Measurements from ENCODE around the gene TBC1D8. TPM values are rescaled to one million over a fixed set of nuclear protein-coding genes. Genes with fewer than 3 reads are reported as not detected.
A peak's percentile ranks its signal among the peaks of the same experiment; 100 is the strongest.
"Not testable (repeated sequence)": the region's sequence is repeated elsewhere in the genome, so short reads cannot be mapped to it uniquely, and the experiment has no call there.

Gene TBC1D8
- polyA plus RNA-seq, 1 donor: 30.2 TPM

DNA sequence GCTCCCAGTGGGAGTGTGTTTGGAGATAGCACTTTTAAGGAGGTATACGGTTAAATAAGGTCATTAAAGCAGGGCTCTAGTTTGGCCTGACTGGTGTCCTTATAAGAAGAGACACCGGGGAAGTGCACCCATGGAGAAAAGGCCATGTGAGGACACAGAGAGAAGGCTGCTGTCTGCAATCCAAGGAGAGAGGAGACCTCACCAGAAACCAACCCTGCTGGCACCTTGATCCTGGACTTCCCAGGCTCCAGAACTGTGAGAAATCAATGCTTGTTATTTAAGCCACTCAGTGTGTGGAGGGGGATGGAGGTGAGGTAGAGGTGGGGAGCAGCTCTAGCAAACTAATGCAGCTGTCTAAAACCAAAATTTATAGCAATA, 87.1 kb downstream of the TBC1D8 start:
- DNase-seq: no peak

DNA sequence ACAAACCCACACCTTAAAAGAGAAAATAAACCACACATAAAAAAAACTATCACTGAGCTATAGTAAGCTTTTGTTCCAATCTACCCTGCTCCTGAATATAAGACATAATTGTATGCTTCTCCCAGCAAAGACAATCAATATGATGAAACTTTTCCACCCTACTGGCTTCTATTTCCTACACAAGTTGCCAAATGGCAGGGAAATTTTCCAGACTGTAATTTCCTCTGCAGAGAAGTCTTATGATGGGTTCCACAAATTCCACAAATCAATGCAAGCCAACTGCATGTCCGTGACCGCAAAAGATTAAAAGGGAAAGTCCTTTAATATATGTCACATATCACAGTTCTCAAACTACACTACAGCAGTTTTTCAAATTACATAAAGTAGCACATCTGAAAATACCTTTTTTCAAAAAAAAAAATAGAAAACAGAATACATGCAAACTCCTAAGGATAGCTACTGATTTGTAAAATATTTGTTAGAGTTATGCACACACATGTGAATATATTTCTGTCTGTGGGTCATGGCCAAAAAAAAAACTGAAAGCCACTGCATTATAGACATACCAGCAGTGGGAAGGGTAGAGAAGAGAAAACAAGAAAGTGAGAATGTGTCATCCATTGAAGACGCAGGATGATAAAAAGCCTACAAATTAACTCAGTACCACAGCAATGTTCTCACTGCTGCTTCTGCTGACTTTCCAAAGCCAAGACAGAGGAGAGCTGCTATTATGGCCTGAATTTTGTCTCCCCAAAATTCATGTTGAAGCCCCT, 87.6 kb downstream of the TBC1D8 start:
- DNase-seq: peak; percentile 87

DNA sequence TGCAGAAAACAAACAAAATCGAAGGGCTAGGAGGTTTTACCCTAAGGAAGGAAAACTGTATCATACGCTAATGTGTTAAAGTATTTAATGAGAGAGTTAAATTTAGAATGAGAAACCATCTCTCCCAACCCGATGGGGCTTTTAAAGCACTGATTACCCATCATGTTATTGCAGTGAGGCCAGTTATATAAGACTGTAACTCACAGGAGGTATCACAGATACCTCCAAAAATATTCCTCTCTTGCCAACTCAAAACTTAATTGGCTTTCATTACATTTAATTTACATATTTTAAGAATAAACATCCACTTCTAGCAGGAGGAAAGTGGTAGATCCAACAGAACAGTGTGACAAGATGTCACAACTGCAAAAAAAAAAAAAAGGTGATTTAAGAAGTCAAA, 92.8 kb downstream of the TBC1D8 start:
- DNase-seq: no peak

- DNase-seq: no peak
These were observed 93.9 kb downstream of the TBC1D8 start for GRCh38 chr2:101057051-101057933.

DNA sequence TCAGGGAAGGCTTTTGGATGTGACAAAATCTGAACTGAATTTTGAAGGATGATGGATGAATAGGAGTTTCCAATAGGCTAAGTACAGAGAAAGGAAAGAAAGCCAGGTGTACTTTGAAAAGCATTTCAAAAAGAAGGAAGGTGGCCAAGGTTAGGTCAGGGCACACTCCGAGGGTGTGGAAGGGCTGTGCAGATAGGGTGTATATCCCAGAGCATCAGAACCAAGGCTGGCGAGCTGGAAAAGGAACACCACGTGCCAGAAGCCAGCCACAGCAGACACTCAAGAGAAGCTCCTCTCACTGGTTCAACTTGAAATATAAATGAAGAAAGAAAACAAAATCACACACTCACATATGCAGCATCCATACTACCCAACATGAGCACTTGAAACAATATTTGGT, 98.1 kb downstream of the TBC1D8 start:
- DNase-seq: no peak

DNA sequence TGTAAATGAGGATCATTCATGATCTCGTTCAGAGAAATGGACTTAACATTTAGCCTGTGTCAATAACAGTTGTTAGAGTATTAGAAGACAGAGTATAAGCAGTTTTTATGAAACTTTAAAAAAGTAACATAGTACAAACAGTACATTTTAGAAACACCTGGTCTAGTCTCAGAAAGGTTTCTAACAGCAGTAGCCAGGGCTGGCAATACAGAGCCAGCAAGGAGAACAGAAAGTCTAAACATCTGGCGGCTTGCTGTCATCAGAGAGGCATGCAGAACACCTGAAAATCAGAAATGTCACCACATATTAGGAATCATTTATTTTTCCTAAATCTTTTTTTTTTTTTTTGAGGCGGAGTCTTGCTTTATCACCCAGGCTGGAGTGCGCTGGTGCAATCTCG, 99.0 kb downstream of the TBC1D8 start:
- no peak for DNase-seq

DNA sequence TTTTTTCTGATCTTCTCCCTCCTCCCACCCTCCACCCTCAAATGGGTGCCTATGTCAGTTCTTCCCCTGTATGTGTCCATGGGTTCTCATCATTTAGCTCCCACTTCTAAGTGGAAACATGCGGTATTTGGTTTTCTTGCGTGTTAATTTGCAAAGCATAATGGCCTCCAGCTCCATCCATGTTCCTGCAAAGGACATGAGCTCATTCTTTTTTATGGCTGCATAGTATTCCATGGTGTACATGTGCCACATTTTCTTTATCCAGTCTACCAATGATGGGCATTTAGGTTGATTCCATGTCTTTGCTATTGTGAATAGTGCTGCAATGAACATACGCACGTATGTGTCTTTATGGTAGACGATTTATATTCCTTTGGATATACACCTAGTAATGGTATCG, 100.3 kb downstream of the TBC1D8 start:
- DNase-seq: not testable (repeated sequence)

- no peak for DNase-seq
These were observed 102.4 kb downstream of the TBC1D8 start for GRCh38 chr2:101048756-101049155.

DNA sequence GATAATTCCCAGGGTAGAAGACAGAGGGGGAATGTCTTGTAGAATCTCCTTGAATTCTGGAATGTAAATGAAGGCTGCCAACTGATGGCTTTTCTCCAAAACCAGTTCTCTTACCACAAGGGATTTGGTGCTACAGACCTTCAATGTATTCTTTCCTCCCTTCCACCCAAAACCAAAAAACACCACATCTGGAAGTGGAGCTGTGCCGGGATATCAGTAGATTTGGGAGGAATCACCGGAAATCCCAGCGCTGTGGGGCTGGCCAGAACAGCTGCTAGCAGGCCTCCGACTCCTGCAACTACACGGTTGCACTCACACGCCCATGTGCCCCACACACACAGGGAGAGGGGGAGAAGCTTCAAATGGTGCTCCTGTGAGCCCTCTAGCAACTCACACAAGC, 103.4 kb downstream of the TBC1D8 start:
- DNase-seq: no peak

GRCh38 chr2:101047075-101047766, 104.0 kb downstream of the TBC1D8 start:
- DNase-seq: no peak

GRCh38 chr2:101045330-101045729, 105.9 kb downstream of the TBC1D8 start:
- no peak for DNase-seq

DNA sequence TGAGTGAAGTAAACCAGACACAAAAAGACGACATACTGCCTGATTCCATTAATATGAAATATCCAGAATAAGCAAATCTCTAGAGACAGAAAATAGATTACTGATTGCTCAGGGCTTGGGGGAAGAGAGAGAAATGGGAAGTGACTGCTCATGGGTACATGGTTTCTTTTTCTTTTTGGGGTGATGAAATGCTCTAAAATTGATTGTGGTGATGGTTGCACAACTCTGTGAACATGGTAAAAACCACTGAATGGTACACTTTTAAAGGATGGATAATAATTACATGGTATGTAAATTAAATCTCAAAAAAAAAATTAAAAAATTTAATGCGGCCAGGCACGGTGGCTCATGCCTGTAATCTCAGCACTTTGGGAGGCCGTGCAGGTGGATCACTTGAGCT, 109.8 kb downstream of the TBC1D8 start:
- no peak for DNase-seq

GRCh38 chr2:101040761-101041160, 110.4 kb downstream of the TBC1D8 start:
- DNase-seq: no peak

DNA sequence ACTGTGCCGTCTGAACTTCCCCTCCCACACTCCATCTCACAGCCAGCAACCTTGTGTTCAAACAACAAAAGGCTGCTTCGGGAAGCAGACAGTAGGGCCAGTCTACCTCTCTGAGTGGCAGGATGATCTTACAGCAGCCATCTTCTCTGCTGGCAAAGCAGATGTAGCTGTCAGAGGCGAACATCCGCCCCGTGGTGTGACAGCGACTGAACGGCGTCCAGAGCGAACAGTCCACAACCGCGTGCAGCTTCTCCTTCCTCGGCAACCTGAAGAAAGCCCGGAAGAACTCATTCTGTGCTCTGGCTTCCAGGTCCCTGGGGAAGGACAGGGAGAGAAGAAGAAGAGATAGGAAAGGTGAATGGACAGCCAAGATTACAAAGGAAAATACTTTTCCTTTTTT, 111.1 kb downstream of the TBC1D8 start:
- DNase-seq: no peak

DNA sequence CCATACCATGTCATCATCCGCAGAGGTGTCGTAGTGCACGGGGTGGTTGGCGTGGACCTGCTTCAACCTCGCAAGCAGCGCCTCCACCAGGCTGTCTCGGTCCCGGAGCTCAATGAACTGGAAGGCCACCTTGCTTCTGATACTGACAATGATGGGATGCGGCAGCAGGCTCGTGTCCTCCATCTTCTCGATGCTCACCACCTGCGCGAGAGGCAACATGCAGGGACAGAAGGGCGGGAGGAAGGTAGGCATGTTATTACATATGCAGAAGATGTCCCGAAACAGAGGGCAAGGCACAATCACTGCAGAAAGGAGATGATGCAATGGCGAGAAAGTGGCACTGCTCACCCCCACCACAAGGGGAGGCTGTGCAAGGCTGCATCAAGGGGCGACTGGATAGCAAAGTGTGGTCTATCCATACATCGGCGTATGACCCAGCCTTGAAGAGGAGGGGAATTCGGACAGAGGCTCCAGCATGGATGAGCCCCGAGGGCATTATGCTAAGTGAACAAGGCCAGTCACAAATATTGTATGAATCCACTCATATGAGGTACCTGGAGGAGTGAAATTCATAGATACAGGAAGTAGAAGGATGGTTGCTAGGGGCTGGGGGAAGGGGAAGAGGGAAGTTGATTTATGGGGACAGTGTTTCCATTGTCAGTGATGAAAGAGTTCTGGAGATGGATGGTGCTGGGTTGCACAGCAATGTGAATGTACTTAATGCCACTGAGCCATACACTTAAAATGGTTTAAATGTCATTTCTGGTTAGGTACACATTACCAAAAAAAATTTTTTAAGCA, 112.5 kb downstream of the TBC1D8 start:
- DNase-seq: no peak

GRCh38 chr2:101037161-101037755, 113.9 kb downstream of the TBC1D8 start:
- no peak for DNase-seq

DNA sequence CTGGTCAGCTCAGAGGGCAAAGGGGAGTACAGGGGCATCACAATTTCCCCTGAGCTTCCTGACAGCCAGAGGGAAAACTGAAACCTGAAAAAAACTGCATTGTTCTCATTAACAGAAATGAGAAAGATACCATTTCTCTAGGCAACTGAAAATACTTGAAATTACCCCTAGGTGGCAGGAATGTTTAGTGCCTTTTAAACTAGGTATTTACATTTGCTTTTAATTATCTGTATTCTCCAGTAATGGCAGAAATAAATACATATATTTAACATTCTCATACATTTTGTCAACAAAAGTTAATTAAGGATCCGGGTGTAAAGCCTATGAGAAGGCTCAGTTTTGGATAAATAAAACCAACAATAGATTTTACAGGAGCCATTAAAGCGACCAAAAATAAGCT, 114.6 kb downstream of the TBC1D8 start:
- no peak for DNase-seq

DNA sequence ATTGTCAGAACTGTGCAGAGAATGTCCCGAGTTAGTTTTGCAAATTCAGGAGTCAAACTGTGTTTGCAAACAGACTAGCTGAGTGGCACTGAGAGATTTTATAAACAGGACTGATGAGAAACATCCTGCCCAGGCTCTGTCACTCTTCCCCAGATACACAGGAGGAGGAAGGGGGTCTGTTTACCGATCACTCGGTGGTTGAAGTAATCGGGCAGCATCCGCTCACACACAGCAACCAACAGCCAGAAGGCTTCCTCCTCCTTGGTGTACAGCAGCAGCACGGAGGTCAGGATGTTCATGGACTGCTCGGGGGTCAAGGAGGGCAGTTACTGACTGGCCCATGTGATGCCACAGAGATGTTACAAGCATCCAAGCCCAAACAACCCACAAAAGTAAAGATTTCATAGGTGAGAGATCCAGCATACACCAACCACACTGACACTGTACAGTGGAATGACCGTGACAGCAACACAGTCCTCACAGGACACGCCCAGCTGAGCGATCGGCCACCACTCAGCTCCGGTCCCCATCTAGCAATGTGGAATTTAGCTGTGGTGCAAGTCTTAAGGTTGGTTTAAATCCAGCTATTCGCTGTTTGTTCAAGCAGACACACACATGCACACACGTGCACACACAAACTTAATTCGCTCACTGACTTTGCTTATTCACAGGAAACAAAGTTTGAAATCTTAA, 119.0 kb downstream of the TBC1D8 start:
- DNase-seq: no peak

GRCh38 chr2:101030866-101031554, 120.2 kb downstream of the TBC1D8 start:
- no peak for DNase-seq

DNA sequence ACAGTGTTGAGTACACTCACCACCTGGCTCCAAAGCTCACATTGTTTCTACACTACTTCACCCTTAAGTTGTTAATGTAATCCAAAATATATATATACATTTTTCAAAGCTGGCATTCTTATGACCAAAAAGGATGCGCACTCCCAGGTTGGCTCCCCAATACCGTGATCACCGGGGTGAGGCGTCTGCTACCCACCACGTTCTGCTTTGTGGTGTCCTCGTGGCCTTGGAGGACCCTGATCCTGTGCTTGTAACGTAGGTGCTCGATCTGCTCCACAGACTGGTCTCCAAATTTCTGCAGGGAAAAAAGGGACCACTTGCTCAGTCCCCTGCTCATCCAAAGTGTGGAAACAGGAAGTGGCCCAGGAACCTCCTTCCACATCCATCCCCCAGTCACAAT, 123.3 kb downstream of the TBC1D8 start:
- no peak for DNase-seq

Measured in hindlimb muscle (tissue), 1 donor.